SIG-M5 (cell line): ENCODE data around the gene UPK3A.
"Not testable (repeated sequence)": the region's sequence is repeated elsewhere in the genome, so short reads cannot be mapped to it uniquely, and the experiment has no call there.

Experiments used
- DNase-seq: peaks from one replicate; lab custom pipeline; 2025; lab: John Stamatoyannopoulos, UW

Gene UPK3A

DNA sequence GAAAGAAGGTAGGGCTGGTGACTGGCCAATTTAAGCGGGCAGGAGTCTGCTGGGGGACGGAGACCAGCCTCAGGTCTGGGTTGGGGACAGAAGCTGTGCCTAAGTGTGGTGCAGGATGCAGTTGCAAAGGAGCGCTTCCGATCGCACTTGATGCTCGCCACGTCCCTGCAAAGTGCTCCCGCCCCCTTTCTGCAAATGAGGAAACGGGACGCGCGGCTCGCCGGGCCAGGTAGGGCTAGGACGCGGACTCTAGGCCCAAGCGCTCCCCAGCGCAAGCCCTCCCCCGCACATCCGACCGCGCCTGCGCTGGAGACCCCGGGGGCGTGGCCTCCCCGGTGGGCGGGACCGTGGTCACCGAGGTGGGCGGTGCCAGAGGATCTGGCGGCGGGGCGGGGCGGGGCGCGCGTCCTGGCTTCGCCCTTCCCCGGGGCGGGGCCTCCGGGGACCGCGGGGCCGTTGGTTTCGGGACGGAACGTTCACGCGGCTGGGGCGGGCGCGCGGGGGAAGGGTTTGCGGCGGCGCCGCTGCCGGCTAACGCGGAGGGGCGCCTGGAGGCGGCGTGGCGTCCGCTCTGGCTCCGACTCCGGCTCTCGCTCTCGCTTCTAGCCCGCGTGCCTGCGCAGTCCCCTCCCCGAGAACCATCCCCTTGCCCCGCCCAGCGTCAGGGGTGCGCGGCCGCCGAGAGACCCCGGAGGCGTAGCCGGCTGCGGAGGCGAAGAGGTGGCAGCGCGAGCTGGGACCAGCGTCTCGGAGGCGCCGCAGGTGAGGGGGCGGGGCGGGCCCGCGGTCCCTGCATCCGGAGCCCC is 24.9 kb downstream of the UPK3A start, which contains the start of gene FAM118A:
Gene FAM118A, plus strand, starts transcription at position 513 of the 806 bp plus-strand sequence. CDS start 12,446 bp downstream, outside the sequence.
- DNase-seq: no peak

DNA sequence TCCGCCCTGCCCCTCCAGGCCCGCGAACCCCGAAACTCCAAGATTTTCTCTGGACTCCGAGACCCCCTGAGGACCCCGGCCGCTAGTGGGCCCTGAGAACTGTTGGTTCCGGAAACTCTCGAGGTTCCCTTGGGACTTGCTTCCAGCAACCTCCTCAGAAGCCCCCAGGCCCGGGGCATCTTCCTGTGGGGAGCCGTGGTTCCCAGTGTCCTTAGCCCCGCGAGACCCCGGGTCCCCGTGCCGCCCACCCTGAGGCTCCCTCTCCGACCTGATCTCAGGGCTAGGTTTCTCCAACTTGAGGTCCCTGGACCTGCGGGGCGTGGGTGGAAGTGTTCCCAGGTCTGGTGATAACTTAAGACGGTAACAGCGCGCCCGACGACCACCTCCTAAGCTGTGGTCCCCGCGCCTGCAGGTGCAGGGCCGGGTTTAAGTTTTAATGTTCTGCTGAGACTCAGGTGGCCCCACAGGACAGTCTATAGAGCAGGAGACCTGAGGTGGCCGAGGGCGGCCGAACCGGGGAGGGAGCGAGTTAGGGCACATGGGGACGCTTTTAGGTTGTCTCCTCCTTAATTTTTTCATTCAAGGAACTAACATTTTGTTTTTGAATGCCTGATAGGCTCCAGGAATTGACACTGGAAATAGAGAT is 25.7 kb downstream of the UPK3A start:
- DNase-seq: no peak

- DNase-seq: no peak
Observed at GRCh38 chr22:45310977-45311531, 26.3 kb downstream of the UPK3A start.

- no peak for DNase-seq
Observed at GRCh38 chr22:45312415-45312814, 27.7 kb downstream of the UPK3A start.

- no peak for DNase-seq
Observed at GRCh38 chr22:45312856-45313255, 28.1 kb downstream of the UPK3A start.

DNA sequence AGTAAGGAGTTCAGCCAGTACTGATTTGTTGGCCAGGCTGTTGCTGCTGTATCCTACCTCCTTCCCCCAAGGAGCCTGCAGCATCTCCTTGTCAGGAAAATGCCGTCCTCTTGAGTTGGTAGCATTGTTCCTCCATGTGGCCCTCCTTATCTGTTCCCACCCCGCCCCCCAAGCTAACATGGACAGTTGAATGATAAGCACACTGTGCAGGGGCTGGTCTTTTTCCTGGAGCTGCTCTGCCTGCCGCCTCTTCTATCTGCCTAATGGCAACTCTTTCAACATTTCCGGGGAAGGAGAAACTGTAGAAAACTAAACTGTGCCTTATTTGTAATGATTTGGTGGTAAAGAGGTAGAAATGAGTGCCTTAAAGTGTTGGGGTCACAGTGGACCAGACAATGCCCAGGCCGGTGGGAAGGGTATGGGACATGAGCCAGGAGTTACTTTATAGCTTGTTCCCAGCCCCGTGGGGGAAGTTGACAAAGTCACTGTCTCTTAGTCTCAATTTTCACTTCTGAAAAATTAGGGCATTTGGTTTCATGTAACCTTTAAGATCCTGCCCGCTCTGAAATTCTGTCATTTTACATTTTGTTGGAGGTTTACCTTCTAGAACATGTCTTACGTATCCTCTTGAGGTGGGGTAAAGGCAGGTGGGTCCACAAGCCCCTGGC is 29.4 kb downstream of the UPK3A start:
- no peak for DNase-seq

- DNase-seq: no peak
Observed at GRCh38 chr22:45314786-45315185, 30.0 kb downstream of the UPK3A start.

GRCh38 chr22:45316796-45317526 is 32.2 kb downstream of the UPK3A start:
- no peak for DNase-seq

GRCh38 chr22:45317551-45318167 is 32.9 kb downstream of the UPK3A start:
- DNase-seq: no peak

DNA sequence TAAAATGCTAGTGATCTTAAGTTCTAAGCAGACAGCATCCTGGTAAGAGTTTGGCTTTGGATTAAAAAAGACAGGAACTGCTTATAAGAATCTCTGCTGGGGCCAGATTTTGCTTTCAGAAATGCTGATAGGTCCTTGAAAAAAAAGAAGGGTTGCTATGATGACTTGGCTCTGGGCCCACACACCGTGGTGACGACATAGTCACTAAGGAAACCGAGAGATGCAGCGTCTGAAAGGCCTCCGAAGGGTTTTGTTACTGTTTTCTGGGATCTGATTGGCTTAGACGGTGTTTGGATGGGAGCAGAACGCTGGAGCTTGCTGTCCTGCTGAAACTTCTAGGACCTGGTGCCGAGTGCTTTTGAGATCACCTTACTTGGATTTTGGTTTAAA is 33.4 kb downstream of the UPK3A start:
- DNase-seq: no peak

DNA sequence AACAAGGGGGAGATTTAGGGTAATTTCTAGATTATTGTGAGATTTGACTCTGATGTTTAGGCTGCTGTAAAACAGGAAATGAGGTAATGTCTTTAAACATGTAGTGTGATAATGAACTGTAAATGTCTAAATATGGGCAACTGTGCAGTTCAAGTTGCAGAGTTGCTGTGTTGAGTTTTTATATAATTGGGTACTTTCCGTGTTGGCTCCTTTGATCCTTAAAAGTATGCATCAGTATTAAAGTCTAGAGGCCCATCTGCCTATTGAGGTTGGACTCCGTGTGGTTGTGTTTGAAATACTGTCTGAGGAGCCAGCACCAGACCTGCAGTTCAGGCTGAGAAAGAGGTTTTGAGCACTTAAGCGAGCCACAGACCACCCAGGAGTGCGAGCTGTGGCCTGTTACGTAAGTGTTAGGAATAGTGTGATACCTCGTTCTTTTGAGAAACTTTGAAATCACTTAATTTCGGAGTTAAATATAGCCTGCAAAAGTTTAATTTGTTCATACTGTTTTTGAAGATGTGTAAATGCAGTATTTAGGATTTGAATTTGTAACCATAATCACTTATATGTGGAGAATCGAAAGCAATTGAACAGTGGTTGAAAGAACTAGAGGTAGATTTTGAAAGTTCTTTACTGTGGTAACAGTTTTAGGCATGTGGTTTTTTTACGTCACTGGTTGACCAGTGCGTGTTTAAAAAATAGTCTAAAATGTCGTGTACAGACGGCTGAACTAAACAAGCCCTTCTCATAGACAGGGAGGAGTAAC is 34.0 kb downstream of the UPK3A start:
- no peak for DNase-seq

DNA sequence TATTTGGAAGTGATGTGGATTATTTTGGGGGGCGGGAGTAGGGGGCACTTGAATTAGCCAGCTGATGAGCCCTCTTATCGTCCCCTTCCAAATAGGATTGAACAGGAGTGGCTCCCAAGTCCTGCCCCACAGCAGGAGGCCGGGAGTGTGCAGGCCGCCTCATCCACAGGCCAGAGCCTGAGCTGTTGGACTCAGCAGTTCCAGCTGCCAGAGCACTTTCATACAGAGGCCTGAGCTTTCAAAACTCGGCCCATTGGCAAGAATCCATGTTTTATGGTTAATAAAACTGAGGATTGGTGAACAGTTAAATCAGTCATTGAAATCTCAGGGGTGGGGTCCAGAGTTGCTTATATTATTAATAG is 34.6 kb downstream of the UPK3A start:
- DNase-seq: no peak

DNA sequence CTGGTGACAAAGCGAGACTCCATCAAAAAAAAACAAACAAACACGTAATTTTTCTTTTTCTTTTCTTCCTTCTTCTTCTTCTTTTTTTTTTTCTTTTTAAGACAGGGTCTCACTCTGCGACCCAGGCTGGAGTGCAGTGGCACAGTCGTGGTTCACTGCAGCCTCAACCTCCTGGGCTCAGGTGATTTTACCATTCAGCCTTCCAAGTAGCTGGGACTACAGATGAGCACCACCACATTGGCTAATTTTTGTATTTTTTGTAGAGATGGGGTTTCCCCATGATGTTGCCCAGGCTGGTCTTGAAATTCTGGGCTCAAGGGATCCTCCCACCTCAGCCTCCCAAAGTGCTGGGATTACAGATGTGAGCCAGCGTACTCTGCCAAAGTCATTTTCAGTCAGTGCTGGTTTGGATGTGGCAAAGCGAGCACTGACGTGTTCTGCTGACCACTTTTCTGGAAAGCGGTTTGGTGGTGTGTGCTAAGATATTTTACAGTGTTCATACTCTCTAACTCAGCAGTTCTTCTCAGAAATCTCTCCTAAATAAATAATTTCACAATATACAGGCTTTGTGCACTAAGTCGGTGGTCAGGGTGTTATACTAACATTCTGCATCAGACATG is 35.7 kb downstream of the UPK3A start:
- no peak for DNase-seq

DNA sequence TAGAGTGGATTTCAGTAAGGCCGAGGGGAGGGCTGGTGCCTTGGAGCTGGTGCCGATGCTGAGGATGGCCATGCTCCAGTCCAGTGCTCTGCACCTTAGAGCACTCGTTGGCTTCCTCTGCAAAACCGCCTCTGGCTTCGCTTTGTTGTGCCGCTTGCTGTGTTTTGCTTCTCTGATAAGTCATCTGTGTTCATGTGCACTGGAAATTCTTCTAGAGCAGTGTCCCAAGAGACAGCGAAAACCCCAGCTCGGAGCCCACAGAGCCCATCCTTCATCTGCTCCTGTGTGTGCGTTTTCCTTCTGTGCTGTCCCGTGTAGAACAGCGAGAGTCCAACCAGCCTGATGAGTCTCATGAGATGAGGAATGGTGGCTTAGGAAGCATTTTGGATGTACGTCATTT is 37.1 kb downstream of the UPK3A start:
- DNase-seq: no peak

DNA sequence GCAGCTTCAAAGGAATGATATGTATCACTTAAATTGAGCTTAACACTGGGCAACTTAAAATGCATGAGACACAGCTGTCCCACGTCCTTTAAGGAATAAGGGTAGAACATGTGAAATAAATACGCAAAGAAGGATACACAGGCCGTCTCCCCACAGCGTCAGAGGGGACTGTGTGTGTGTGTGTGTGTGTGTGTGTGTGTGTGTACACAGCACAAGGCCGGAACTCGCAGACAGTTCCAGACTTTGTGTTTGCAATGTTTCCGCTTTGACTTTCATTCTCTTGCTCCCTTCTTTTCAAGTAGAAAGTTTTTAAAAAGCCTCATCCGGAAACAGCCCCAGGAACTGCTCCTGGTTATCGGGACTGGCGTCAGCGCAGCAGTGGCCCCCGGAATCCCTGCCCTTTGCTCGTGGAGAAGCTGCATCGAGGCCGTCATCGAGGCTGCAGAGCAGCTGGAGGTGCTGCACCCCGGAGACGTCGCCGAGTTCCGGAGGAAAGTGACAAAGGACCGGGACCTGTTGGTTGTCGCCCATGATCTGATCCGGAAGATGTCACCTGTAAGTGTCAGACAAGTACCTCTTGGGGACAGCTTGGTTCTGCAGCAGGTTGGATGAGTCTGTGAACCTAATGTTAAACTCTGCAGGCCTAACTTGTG is 38.2 kb downstream of the UPK3A start:
- DNase-seq: no peak

DNA sequence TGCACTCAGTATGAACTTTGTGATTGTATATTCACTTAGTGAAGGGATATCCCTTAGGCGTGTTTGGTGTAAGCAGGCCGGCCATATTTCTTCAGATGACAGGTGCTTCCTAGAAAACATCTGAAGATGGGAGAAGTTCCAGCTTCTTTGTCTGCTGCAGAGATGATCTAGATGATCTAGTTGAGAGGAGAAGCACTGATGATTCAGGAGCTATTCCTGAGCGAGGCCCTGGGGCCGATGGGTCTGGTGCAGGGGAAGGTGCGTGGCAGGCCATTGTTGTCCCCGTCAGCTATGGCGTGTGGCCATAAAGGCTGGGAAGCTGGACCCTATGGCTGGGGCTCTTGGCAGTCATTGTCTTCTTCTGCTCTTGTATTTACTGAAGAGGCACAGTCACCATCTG is 38.9 kb downstream of the UPK3A start:
- DNase-seq: no peak

- DNase-seq: no peak
Observed at GRCh38 chr22:45324311-45324711, 39.6 kb downstream of the UPK3A start.

DNA sequence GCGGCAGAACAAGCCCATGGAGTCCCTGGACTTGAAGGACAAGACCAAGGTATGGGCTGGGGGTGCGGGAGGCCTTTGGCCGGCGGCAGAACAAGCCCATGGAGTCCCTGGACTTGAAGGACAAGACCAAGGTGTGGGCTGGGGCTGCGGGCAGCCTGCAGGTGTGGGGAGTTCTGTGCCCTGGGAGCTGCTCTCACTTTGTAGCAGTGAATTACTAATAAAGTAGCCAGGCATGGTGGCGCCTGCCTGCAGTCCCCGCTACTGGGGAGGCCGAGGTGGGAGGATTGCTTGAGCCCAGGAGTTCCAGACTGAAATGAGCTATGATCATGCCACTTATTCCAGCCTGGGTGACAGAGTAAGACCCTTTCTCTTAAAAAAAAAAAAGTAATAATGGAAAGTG is 43.5 kb downstream of the UPK3A start:
- DNase-seq: not testable (repeated sequence)

DNA sequence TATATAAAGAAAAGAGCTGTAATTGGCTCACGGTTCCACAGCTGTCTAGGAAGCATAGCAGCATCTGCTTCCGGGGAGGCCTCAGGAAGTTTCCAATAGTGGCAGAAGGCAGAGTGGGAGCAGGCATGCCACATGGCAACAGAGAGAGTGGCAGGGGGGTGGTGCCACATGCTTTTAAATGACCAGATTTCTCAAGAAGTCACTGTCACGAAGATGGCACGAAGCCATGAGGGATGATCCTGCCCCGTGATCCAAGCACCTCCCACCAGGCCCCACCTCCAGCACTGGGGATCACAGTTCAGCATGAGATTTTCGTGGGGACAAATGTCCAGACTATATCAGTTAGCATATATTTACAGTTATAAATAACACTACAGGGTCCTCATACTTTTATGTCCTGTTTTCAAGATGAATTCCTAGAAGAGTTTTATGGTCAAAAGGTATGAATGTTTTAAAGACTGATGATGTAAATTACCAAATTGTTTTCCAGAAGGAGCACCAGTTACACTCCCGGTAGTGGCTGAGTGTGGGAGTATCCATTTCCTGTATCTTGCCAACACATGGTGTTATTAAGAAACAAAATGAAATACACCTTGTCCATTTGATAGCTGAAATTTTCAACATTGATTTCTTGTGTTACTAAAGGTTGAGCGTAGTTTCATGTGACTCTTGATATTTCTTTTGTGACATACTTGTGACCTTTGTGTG is 44.2 kb downstream of the UPK3A start:
- no peak for DNase-seq
